OCI-M2 (cell line): ENCODE data around the gene PRRG4.
"Not testable (repeated sequence)": the region's sequence is repeated elsewhere in the genome, so short reads cannot be mapped to it uniquely, and the experiment has no call there.

ENCODE experiments used
- DNase-seq: peaks from one replicate; lab custom pipeline; 2025; ENCODE audit not compliant: unreplicated experiment; lab: John Stamatoyannopoulos, UW

The PRRG4 gene

GRCh38 chr11:32830413-32830738, 649 bp downstream of the PRRG4 start:
- no peak for DNase-seq

DNA sequence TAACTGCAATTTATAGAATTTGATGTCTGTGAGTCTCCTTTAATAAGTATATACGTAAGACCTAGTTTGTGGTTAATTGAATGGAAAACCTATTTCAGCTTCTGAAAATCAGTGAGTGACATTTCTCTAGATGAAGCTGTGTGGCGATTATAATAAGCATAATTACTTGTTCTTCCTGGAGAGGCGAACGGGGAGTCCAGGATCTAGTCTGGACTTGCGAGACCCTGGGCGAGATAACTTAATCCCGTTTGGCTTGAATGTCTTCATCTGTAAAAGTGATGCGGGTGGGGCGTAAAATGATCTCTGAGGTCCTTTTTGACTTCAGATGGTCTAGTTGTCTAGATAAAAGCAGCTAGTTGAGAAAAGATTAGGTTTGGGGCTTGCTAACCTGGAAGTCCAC, 1.1 kb downstream of the PRRG4 start:
- DNase-seq = no peak

DNA sequence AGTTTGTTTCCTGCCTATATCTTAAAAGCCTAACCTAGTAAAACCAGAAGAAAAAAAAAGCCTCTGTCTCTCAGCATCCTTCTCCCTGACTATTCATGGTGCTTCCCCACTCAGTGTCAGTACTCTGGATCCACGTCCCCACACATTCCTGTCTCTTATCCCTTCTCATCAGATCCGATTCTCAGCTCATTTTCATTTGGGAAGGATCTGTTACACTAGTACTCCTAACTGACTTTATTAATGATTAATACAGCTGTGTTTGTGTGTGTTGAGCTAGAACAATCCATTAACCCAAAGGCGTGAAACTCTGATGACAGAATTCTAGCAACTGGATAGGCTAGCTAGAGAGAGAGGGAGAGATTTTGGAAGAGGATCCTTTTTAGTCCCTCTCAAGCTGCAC, 1.5 kb downstream of the PRRG4 start:
- no peak for DNase-seq

- DNase-seq = no peak
Observed at GRCh38 chr11:32833921-32834320, 4.2 kb downstream of the PRRG4 start.

DNA sequence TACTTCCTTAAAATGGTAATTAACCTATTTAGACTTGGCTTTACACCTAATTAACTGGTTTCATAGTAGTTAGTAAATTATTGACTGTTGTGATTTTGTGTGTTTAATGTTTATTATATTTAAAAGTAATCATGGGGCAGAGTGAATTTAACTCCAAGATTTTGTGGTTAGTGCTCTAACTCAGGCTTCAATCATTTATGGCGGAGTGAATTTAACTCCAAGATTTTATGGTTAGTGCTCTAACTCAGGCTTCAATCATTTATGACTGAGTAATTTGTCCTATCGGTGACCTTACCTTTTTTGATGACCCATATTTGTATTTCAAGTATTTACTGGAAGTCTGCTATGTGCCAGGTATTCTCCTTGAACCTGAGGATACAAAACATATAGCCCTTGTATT, 7.2 kb downstream of the PRRG4 start:
- DNase-seq = no peak

- DNase-seq = no peak
Observed at GRCh38 chr11:32838505-32839274, 9.0 kb downstream of the PRRG4 start.

GRCh38 chr11:32839308-32839707, 9.6 kb downstream of the PRRG4 start:
- no peak for DNase-seq

GRCh38 chr11:32840587-32840986, 10.9 kb downstream of the PRRG4 start:
- no peak for DNase-seq

DNA sequence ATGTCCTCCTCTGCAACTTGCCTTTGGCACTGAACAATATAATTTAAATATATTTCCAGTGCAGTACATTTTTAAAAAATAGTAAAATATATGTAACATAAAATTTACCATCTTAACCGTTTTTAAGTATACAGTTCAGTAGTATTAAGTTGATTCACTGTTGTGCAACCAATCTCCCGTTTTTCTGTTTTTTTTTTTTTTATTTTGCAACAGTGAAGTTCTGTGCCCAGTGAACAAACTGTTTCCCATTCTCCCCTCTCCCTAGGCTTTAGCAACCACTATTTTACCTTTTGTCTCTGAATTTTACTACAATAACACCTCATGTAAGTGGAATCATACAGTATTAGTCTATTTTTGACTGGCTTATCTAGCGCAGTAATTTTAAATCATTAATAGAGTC, 13.8 kb downstream of the PRRG4 start:
- DNase-seq = no peak

GRCh38 chr11:32847511-32847910, 17.8 kb downstream of the PRRG4 start:
- no peak for DNase-seq

- DNase-seq = no peak
Observed at GRCh38 chr11:32849761-32850160, 20.0 kb downstream of the PRRG4 start.

GRCh38 chr11:32851251-32851650, 21.5 kb downstream of the PRRG4 start:
- DNase-seq = no peak

DNA sequence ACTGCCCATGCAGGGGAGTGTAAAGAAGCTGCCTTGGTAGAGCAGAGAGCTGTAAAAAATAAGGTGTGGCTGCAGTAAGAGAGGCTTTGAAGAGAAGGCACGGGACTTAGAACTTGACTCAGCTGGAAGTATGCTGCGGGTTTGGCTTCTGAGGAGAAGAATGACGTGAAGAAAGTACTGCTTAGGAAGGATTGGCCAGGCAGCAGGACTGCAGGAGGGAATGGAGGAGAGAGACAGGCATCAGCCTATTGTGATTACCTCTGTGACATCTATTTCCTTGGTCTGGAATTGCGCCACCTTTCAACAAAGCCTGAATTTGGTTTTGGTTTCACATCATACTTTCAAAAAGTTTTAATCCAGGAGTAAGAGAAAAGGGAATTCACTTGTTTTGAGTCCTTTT, 22.5 kb downstream of the PRRG4 start:
- no peak for DNase-seq

- no peak for DNase-seq
Observed at GRCh38 chr11:32855601-32856000, 25.9 kb downstream of the PRRG4 start.

GRCh38 chr11:32858731-32859130, 29.0 kb downstream of the PRRG4 start:
- no peak for DNase-seq

- no peak for DNase-seq
Observed at GRCh38 chr11:32861850-32862577, 32.3 kb downstream of the PRRG4 start.

GRCh38 chr11:32864555-32864954, 34.8 kb downstream of the PRRG4 start:
- DNase-seq = no peak

DNA sequence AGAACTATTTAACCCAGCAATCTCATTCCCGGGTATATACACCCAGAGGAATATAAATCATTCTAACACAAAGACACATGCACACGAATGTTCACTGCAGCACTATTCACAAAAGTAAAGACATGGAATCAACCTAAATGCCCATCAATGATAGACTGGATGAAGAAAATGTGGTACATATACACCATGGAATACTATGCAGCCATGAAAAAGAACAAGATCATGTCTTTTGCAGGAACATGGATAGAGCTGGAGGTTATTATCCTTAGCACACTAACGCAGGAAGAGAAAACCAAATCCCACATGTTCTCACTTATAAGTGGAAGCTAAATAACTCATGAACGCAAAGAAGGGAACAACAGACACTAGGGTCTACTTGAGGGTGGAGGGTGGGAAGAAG, 39.0 kb downstream of the PRRG4 start:
- DNase-seq = not testable (repeated sequence)

DNA sequence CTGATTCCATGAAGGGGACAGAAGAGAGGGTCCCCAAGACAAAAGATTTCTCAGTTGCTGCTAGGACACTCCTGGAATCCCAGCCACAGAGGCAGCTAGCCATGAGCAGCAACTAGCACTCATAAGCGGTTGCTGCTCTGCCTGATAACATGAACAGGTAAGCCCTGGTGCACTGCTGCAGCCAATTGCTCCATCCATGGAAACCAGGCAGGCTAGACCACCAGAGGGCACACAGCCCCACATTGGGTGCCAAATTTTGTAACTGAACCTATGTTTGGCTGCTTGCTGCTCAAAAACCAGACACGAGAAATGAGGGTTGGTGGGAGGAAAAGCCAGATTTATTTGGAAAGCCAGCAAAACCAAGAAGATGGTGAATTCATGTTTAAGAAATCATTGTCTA, 40.9 kb downstream of the PRRG4 start:
- DNase-seq = no peak

DNA sequence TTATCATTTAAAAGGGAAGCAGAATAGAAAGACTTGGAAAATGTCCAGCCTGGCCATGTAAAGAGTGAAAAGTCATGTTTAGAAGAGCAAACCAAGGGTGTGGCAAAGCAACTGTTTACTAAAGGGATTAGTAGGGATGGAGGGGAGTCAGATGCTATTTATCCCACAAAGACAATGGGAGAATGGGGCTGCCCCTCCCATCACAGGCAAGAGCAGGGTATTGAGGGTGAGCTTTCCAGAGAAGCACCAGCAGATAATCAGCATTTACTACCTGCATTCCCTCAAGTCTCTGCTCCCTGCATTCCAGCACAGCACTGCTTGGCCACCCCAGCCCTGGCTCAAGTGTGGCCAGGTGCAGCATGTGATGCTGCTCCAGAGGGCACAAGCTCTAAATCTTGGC, 44.4 kb downstream of the PRRG4 start:
- DNase-seq = no peak

DNA sequence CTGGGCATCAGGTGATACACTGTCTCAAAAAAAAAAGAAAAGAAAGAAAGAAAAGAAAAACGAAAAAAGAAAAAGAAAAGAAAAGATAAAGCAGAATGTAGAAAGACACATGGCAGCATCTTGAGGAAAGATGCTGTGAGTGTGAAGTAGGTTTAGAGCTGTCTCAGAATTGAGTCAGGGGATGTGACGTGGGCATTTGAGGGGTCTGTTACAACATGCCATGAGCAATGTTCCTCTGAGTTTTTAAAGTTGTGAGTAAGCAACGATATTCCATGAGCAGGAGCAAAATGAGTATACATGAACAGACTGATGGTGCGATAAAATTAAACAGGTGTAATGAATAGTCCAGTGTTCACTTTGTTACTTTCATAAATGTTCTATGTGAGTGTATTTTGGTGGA, 51.6 kb downstream of the PRRG4 start:
- DNase-seq = no peak

GRCh38 chr11:32883421-32883820, 53.7 kb downstream of the PRRG4 start:
- DNase-seq = no peak

DNA sequence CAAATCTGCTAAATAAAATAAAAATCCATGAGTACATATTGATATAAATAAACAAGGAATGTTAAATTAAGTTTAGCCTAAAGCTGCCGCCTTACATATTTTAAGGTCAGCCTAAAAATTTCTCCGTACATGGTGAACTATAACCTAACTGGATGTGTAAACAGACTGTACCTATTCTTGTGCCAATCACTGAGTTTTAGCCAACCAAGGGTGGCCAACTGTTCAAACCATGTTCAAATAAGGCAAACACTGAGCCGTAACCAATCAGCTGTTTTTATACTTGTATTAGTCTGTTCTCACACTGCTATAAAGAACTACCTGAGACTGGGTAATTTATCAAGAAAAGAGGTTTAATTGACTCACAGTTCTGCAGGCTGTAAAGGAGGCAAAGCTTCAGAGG, 54.3 kb downstream of the PRRG4 start:
- DNase-seq = no peak
